ENCODE measurements around the gene CLMN. TPM values are rescaled to one million over a fixed set of nuclear protein-coding genes. Genes with fewer than 3 reads are reported as not detected.

CLMN gene
- total and polyA plus RNA-seq, 2 of the 4 experiments (the other 2 are of a cell fraction) = 0.10 to 0.18 TPM

GRCh38 chr14:95190346-95190840 lies 129.3 kb downstream of the CLMN start:
- H2AFZ ChIP-seq (replicated peaks; ENCODE audit: low read length, poor library complexity) = no peak overlapping the region
- BruUV-seq (replicated peaks) = no TSS peak
- in situ Hi-C loops (cut with MboI; ENCODE audit: low sequenced_read_pairs) = no loop called here

More at GRCh38 chr14:95190346-95190840, 129.3 kb downstream of the CLMN start:
- ChIA-PET POLR2A (ENCODE audit: unreplicated experiment) (interaction anchor here (0.6 kb wide), 1 partner anchor 13 kb away, joined by 8 read pairs; no protein-coding TSS in a partner anchor), CTCF (no interaction called here)
- Histone ChIP-seq H3K4me3 (ENCODE audit: insufficient read depth, low read depth, low read length) (no peak overlapping the region), H3K36me3 (ENCODE audit: control insufficient read depth, insufficient read depth, low read length) (no peaks in the 10 kb centered on the region), H4K8ac (ENCODE audit: low read depth in 2 of 2, low read length in 2 of 2) (no peak overlapping the region), H3K79me1 (ENCODE audit: low read depth in 1 of 2, low read length in 2 of 2) (no peaks in the 10 kb centered on the region), H3K9me1 (ENCODE audit: insufficient read depth, low read length) (no peaks in the 10 kb centered on the region), H4K20me1 (ENCODE audit: insufficient read depth, low read length) (no peaks in the 10 kb centered on the region), H3K9me3 (ENCODE audit: control insufficient read depth, insufficient read depth, low read length) (0 out of 2 replicates have a peak, but pooled peaks cover 2% of the 10 kb centered on the region), H3K14ac (replicated peaks; ENCODE audit: low read depth, low read length) (no peak overlapping the region), H3K56ac (ENCODE audit: extremely low read depth, insufficient read depth, low read length) (no peak overlapping the region), H3K4me2 (ENCODE audit: low read depth, low read length) (no peak overlapping the region; the same call in 1 of the 2 replicates), H2BK5ac (ENCODE audit: low read depth, low read length, poor library complexity, severe bottlenecking) (no peak overlapping the region), H3K4ac (ENCODE audit: low read depth, low read length) (no peak overlapping the region), H4K91ac (ENCODE audit: insufficient read depth, low read depth, low read length) (no peak overlapping the region), H3K27ac (ENCODE audit: insufficient read depth, low read length) (no peak overlapping the region), H3K9ac (ENCODE audit: low read depth, low read length) (no peak overlapping the region), H4K5ac (ENCODE audit: low read depth, low read length) (no peak overlapping the region), H3K18ac (ENCODE audit: low read depth, low read length) (no peak overlapping the region), H3K4me1 (ENCODE audit: control insufficient read depth, insufficient read depth, low read length) (peaks cover 7% of the 10 kb centered on the region; the same call in 1 of the 2 replicates), H3K23ac (ENCODE audit: low read depth, low read length) (no peak overlapping the region), H2BK120ac (ENCODE audit: low read depth, low read length) (no peak overlapping the region), H2BK15ac (ENCODE audit: low read depth, low read length) (no peak overlapping the region), H2BK20ac (ENCODE audit: low read depth, low read length) (no peak overlapping the region), H2AK5ac (ENCODE audit: low read depth, low read length) (no peak overlapping the region), H2AK9ac (replicated peaks; ENCODE audit: low read depth, low read length, poor library complexity) (no peak overlapping the region), H3K27me3 (ENCODE audit: control insufficient read depth, insufficient read depth, low read length) (no peaks in the 10 kb centered on the region; the same call in 1 of the 2 replicates)
- dilution Hi-C loops (cut with HindIII; ENCODE audit: low sequenced_read_pairs, unreplicated experiment) = no loop called here
- no CpG with 5 or more reads among the region's 4 CpGs for WGBS, 2 experiments (ENCODE audit: extremely low coverage in 2 of 2, insufficient read length in 1 of 2)
- peak; percentile 17; the same call in 1 of the 2 replicates for ATAC-seq (ENCODE audit: low read depth)
- intact Hi-C loops (cut with micrococcal nuclease) = loop anchor here (10.0 kb wide), 1 partner anchor 506 kb away; no protein-coding TSS in a partner anchor
- no peak for DNase-seq
- TF ChIP-seq BHLHE40 (IDR thresholded peaks at IDR 0.05; ENCODE audit: low read depth, low read length) = no peak
- no peak for TF ChIP-seq CHD1 (IDR thresholded peaks at IDR 0.05; ENCODE audit: low read depth, low read length)
- no peak for TF ChIP-seq RFX5 (IDR thresholded peaks at IDR 0.05; ENCODE audit: low read depth, low read length)
- no peak for TF ChIP-seq MAZ (IDR thresholded peaks at IDR 0.05; ENCODE audit: borderline replicate concordance, low read depth, low read length)
- TF ChIP-seq MXI1 (IDR thresholded peaks at IDR 0.05; ENCODE audit: borderline replicate concordance, low read depth, low read length) = no peak
- TF ChIP-seq CEBPB (IDR thresholded peaks at IDR 0.05; ENCODE audit: low read depth, low read length) = no peak
- TF ChIP-seq FOS (IDR thresholded peaks at IDR 0.05; ENCODE audit: low read depth, low read length) = no peak
- no peak for TF ChIP-seq USF2 (IDR thresholded peaks at IDR 0.05; ENCODE audit: low read depth, low read length)
- no peak for TF ChIP-seq POLR2A (IDR thresholded peaks at IDR 0.05; ENCODE audit: low read depth, low read length)
- no peak for TF ChIP-seq CTCF (conservative IDR thresholded peaks at IDR 0.05; ENCODE audit: low read depth, low read length)
- TF ChIP-seq NFE2L2 (IDR thresholded peaks at IDR 0.05; ENCODE audit: low read depth, low read length) = no peak
- TF ChIP-seq MAFK (IDR thresholded peaks at IDR 0.05; ENCODE audit: low read depth, low read length) = no peak
- no peak for TF ChIP-seq RCOR1 (IDR thresholded peaks at IDR 0.05; ENCODE audit: insufficient replicate concordance, low read length)
- TF ChIP-seq RAD21 (IDR thresholded peaks at IDR 0.05; ENCODE audit: low read length) = no peak
- TF ChIP-seq SMC3 (IDR thresholded peaks at IDR 0.05; ENCODE audit: low read depth, low read length) = no peak
- no peak for TF ChIP-seq ELK1 (IDR thresholded peaks at IDR 0.05; ENCODE audit: borderline replicate concordance, low read depth, low read length)

All from IMR-90 (cell line).